Gastrocnemius medialis (tissue), 4 donors: ENCODE results near the gene SAA2.

Experiments used
- CTCF ChIP-seq, 5 experiments: fragments of 450-650 bp in 3 of 5; fragments of 200-600 bp in 2 of 5; sonication (generic) in 2 of 5; IDR thresholded peaks in 4 of 5; conservative IDR thresholded peaks in 1 of 5; 1 replicate in 4 of 5; 2 replicates in 1 of 5; pipeline ENCODE4 v1.5.1; 2016 to 2019; ENCODE audit warnings: antibody characterized with exemption in 5 of 5, mild to moderate bottlenecking in 3 of 5, moderate library complexity in 3 of 5
- POLR2A ChIP-seq, 2 donors: fragments of 450-650 bp; IDR thresholded peaks; one replicate each; pipeline ENCODE4 v1.6.1; 2017; ENCODE audit warnings: antibody characterized with exemption in 2 of 2, mild to moderate bottlenecking in 2 of 2, moderate library complexity in 2 of 2

GRCh38 chr11:18245396-18245795, 3.1 kb downstream of the SAA2 start:
- TF ChIP-seq CTCF (IDR thresholded peaks at IDR 0.05 in 4 of 5, conservative IDR thresholded peaks at IDR 0.05 in 1 of 5) = no peak
- no peak for TF ChIP-seq POLR2A (IDR thresholded peaks at IDR 0.05)
